ENCODE results near the gene CCDC12. TPM values are rescaled to one million over a fixed set of nuclear protein-coding genes. Genes with fewer than 3 reads are reported as not detected.
A peak's percentile ranks its signal among the peaks of the same experiment; 100 is the strongest.

Gene CCDC12
- total RNA-seq, 4 donors from 2014 or later, result 36.9 to 59.4 (median 50.2) TPM

- no peak overlapping the region for H3K4me3 ChIP-seq
- peak overlapping the region in 3 of 4 donors; percentile 10 to 89 (median 69) for H3K27ac ChIP-seq
- H3K36me3 ChIP-seq, result peaks cover 0 to 25% (median 0%) of the 10 kb centered on the region in 3 donors
- no peak for TF ChIP-seq EP300 (IDR thresholded peaks at IDR 0.05)
- no peak for TF ChIP-seq CTCF (IDR thresholded peaks at IDR 0.05)
- no peak for TF ChIP-seq POLR2A (IDR thresholded peaks at IDR 0.05)
- DNase-seq (ENCODE audit: low spot score in 2 of 2), result no peak
- H3K4me1 ChIP-seq, result peaks cover 4 to 91% (median 77%) of the 10 kb centered on the region in 4 donors
- H3K9me3 ChIP-seq, result no peaks in the 10 kb centered on the region
- no peaks in the 10 kb centered on the region for H3K27me3 ChIP-seq
- WGBS, 2 donors, result 28 to 48% methylated on average over 2 of the region's 2 CpGs
Observed at GRCh38 chr3:46934072-46934471, 42.5 kb downstream of the CCDC12 start.

GRCh38 chr3:46933261-46933660, 43.3 kb downstream of the CCDC12 start:
- Histone ChIP-seq H3K4me3 (no peak overlapping the region), H3K36me3 (peaks cover 0 to 17% (median 0%) of the 10 kb centered on the region in 3 donors), H3K4me1 (peaks cover 4 to 98% (median 83%) of the 10 kb centered on the region in 4 donors), H3K27ac (peak overlapping the region in 3 of 4 donors; percentile 72 to 89 (median 80)), H3K9me3 (no peaks in the 10 kb centered on the region), H3K27me3 (no peaks in the 10 kb centered on the region)
- TF ChIP-seq POLR2A (IDR thresholded peaks at IDR 0.05) (no peak), CTCF (IDR thresholded peaks at IDR 0.05) (no peak), EP300 (IDR thresholded peaks at IDR 0.05) (no peak)
- no peak for DNase-seq (ENCODE audit: low spot score in 2 of 2)
- 55 to 67% methylated on average over 6 of the region's 6 CpGs for WGBS, 2 donors

GRCh38 chr3:46932455-46933225, 43.9 kb downstream of the CCDC12 start:
- H3K27ac ChIP-seq, result peak overlapping the region; percentile 39 to 89 (median 76)
- H3K4me3 ChIP-seq, result no peak overlapping the region
- H3K27me3 ChIP-seq, result no peaks in the 10 kb centered on the region
- TF ChIP-seq POLR2A (IDR thresholded peaks at IDR 0.05), result no peak
- no peak for TF ChIP-seq CTCF (IDR thresholded peaks at IDR 0.05)
- TF ChIP-seq EP300 (IDR thresholded peaks at IDR 0.05), result no peak
- no peaks in the 10 kb centered on the region for H3K9me3 ChIP-seq
- DNase-seq (ENCODE audit: low spot score in 2 of 2), result no peak
- peaks cover 4 to 99% (median 88%) of the 10 kb centered on the region in 4 donors for H3K4me1 ChIP-seq
- H3K36me3 ChIP-seq, result peaks cover 0 to 11% (median 0%) of the 10 kb centered on the region in 3 donors
- 56 to 59% methylated on average over 6 to 7 of the region's 7 CpGs for WGBS, 2 donors

- 15 to 23% methylated on average over 6 of the region's 6 CpGs for WGBS, 2 donors
- H3K4me1 ChIP-seq, result peaks cover 4 to 100% (median 95%) of the 10 kb centered on the region in 4 donors
- H3K4me3 ChIP-seq, result no peak overlapping the region
- no peaks in the 10 kb centered on the region for H3K9me3 ChIP-seq
- TF ChIP-seq POLR2A (IDR thresholded peaks at IDR 0.05), result no peak
- peak in 1 of 2 donors; percentile 20 for TF ChIP-seq EP300 (IDR thresholded peaks at IDR 0.05)
- no peak for TF ChIP-seq CTCF (IDR thresholded peaks at IDR 0.05)
- H3K27me3 ChIP-seq, result no peaks in the 10 kb centered on the region
- H3K27ac ChIP-seq, result peak overlapping the region; percentile 39 to 89 (median 76)
- DNase-seq (ENCODE audit: low spot score in 2 of 2), result peak in 1 of 2 donors; percentile 47
- peaks cover 0 to 2% (median 0%) of the 10 kb centered on the region in 3 donors for H3K36me3 ChIP-seq
Observed at GRCh38 chr3:46931631-46932331, 44.8 kb downstream of the CCDC12 start.
